H1 (cell line): ENCODE data around the gene HIC2.
"Not testable (repeated sequence)": the region's sequence is repeated elsewhere in the genome, so short reads cannot be mapped to it uniquely, and the experiment has no call there.

Experiments
- GABPA ChIP-seq: IDR thresholded peaks from 2 replicates; pipeline ENCODE4 v1.6.1; 2011; ENCODE audit warnings: mild to moderate bottlenecking, low read length, moderate library complexity, borderline replicate concordance; ENCODE audit not compliant: insufficient read depth
- TEAD4 ChIP-seq: IDR thresholded peaks from 2 replicates; pipeline ENCODE4 v1.6.1; 2012; ENCODE audit warnings: low read depth, low read length, inconsistent platforms, mixed read lengths

- not testable (repeated sequence) for TF ChIP-seq TEAD4, GABPA
Measured at GRCh38 chr22:21435998-21436810, 19.0 kb downstream of the HIC2 start.
